Activated CD8-positive, alpha-beta T cell treated with anti-CD3 and anti-CD28 coated beads for 36 hours (primary cell): ENCODE measurements around the gene ZNF615. TPM values are rescaled to one million over a fixed set of nuclear protein-coding genes. Genes with fewer than 3 reads are reported as not detected.

Experiments used
- ATAC-seq: fragments of 200-7000 bp; cut with Tn5 transposase; one replicate; pipeline ENCODE4 v1.10.0; 2021; ENCODE audit warnings: mild to moderate bottlenecking, moderate library complexity
- CTCF ChIA-PET: fragments of 350-600 bp; sonication (Branson Sonifier 250); formaldehyde crosslinking; loops from one replicate; lab custom pipeline; 2021; ENCODE audit warnings: antibody characterized with exemption; lab: Charles Lee
- POLR2A ChIA-PET: fragments of 350-600 bp; sonication (Branson Sonifier 250); formaldehyde crosslinking; loops from one replicate; lab custom pipeline; 2021; ENCODE audit warnings: antibody characterized with exemption; lab: Charles Lee
- DNase-seq: peaks from one replicate; pipeline ENCODE4 v3.0.0-alpha.2; 2020
- H3K27ac Mint-ChIP-seq: one replicate; pipeline ENCODE4 v1.8.0; 2021; ENCODE audit warnings: mild to moderate bottlenecking, mixed read lengths
- H3K27me3 Mint-ChIP-seq: one replicate; pipeline ENCODE4 v1.8.0; 2021; ENCODE audit warnings: mixed read lengths
- H3K36me3 Mint-ChIP-seq: one replicate; pipeline ENCODE4 v1.8.0; 2021; ENCODE audit warnings: low read depth, mixed read lengths
- H3K4me1 Mint-ChIP-seq: one replicate; pipeline ENCODE4 v1.8.0; 2021; ENCODE audit warnings: low read depth, mixed read lengths
- H3K4me3 Mint-ChIP-seq: one replicate; pipeline ENCODE4 v1.8.0; 2021; ENCODE audit warnings: mild to moderate bottlenecking, moderate library complexity, mixed read lengths
- H3K9me3 Mint-ChIP-seq: one replicate; pipeline ENCODE4 v1.8.0; 2021; ENCODE audit warnings: mixed read lengths
- intact Hi-C: fragments of 100-400 bp; cut with micrococcal nuclease; formaldehyde crosslinking; loops from one replicate; pipeline ENCODE4 v1.10.0; 2022
- total RNA-seq, 2 experiments: library from RNA; stranded (reverse); gene quantifications; one replicate each; pipeline ENCODE4 v1.2.3, GENCODE V29; 2021
- TF ChIP-seq, protein P1 (sequence below): fragments of 200-600 bp; IDR thresholded peaks from one replicate; pipeline ENCODE4 v1.8.0; 2022; ENCODE audit warnings: antibody characterized with exemption, mild to moderate bottlenecking

ZNF615 gene
- total RNA-seq, 2 experiments from 2014 or later: 8.3 to 9.0 TPM

DNA sequence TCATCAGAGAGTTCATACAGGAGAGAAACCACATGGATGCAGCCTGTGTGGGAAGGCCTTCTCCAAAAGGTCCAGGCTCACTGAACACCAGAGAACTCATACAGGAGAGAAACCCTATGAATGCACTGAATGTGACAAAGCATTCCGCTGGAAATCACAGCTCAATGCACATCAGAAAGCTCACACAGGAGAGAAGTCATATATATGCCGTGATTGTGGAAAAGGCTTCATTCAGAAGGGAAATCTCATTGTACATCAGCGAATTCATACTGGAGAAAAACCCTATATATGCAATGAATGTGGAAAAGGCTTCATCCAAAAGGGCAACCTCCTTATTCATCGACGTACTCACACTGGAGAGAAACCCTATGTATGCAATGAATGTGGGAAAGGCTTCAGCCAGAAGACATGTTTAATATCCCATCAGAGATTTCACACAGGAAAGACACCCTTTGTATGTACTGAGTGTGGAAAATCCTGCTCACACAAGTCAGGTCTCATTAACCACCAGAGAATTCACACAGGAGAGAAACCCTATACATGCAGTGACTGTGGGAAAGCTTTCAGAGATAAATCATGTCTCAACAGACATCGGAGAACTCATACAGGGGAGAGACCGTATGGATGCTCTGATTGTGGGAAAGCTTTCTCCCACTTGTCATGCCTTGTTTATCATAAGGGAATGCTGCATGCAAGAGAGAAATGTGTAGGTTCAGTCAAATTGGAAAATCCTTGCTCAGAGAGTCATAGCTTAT, 63.0 kb downstream of the ZNF615 start:
- CTCF ChIA-PET: no interaction called here
- TF ChIP-seq, protein P1, sequence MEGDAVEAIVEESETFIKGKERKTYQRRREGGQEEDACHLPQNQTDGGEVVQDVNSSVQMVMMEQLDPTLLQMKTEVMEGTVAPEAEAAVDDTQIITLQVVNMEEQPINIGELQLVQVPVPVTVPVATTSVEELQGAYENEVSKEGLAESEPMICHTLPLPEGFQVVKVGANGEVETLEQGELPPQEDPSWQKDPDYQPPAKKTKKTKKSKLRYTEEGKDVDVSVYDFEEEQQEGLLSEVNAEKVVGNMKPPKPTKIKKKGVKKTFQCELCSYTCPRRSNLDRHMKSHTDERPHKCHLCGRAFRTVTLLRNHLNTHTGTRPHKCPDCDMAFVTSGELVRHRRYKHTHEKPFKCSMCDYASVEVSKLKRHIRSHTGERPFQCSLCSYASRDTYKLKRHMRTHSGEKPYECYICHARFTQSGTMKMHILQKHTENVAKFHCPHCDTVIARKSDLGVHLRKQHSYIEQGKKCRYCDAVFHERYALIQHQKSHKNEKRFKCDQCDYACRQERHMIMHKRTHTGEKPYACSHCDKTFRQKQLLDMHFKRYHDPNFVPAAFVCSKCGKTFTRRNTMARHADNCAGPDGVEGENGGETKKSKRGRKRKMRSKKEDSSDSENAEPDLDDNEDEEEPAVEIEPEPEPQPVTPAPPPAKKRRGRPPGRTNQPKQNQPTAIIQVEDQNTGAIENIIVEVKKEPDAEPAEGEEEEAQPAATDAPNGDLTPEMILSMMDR: no peak
- ATAC-seq (no peak), DNase-seq (no peak)
- Mint-ChIP-seq H3K4me1 (peaks cover 3% of the 10 kb centered on the region), H3K4me3 (no peak overlapping the region), H3K27ac (no peak overlapping the region), H3K27me3 (no peaks in the 10 kb centered on the region), H3K36me3 (peaks cover 78% of the 10 kb centered on the region), H3K9me3 (peaks cover 82% of the 10 kb centered on the region)
- POLR2A ChIA-PET: no interaction called here
- intact Hi-C loops: no loop called here

Other genes with a start within 250 kb of the ZNF615 start
- gene FPR2, start 247.0 kb downstream of the ZNF615 start, total RNA-seq: not detected
- not detected for gene FPR3, start 213.1 kb downstream of the ZNF615 start, total RNA-seq
- 1 to 10 TPM; 5.0 to 5.7 TPM for gene ZNF577, start 120.3 kb downstream of the ZNF615 start, total RNA-seq
- gene ZNF649, start 103.2 kb downstream of the ZNF615 start, total RNA-seq: 10 to 100 TPM in 1 of 2 experiments, 1 to 10 TPM in 1; 8.6 to 10.7 TPM
- gene ZNF613, start 80.7 kb downstream of the ZNF615 start, total RNA-seq: 1 to 10 TPM; 3.2 to 3.5 TPM
- gene ZNF350, start 21.4 kb downstream of the ZNF615 start, total RNA-seq: 1 to 10 TPM; 7.5 to 7.6 TPM
- 10 to 100 TPM; 11.9 to 13.3 TPM for gene ZNF614, start 20.2 kb upstream of the ZNF615 start, total RNA-seq
- gene ZNF432, start 40.6 kb upstream of the ZNF615 start, total RNA-seq: 10 to 100 TPM; 15.8 to 16.3 TPM
- gene ZNF841, start 87.6 kb upstream of the ZNF615 start, total RNA-seq: 10 to 100 TPM; 19.2 to 22.7 TPM
- gene ZNF616, start 131.7 kb upstream of the ZNF615 start, total RNA-seq: 10 to 100 TPM; 11.2 to 11.7 TPM
- gene ZNF836, start 163.4 kb upstream of the ZNF615 start, total RNA-seq: 10 to 100 TPM; 10.3 to 12.6 TPM
- gene PPP2R1A, start 181.8 kb upstream of the ZNF615 start, total RNA-seq: 100 to 1,000 TPM; 236 to 237 TPM